Stimulated activated CD4-positive, alpha-beta T cell treated with anti-CD3 and anti-CD28 coated beads, Interleukin-4, amount 100 ng/mL, for 1 hour (primary cell): ENCODE results near the gene OPN4.

Experiments
- DNase-seq: peaks from one replicate; pipeline ENCODE4 v3.0.0-alpha.2; 2020

The OPN4 gene

DNA sequence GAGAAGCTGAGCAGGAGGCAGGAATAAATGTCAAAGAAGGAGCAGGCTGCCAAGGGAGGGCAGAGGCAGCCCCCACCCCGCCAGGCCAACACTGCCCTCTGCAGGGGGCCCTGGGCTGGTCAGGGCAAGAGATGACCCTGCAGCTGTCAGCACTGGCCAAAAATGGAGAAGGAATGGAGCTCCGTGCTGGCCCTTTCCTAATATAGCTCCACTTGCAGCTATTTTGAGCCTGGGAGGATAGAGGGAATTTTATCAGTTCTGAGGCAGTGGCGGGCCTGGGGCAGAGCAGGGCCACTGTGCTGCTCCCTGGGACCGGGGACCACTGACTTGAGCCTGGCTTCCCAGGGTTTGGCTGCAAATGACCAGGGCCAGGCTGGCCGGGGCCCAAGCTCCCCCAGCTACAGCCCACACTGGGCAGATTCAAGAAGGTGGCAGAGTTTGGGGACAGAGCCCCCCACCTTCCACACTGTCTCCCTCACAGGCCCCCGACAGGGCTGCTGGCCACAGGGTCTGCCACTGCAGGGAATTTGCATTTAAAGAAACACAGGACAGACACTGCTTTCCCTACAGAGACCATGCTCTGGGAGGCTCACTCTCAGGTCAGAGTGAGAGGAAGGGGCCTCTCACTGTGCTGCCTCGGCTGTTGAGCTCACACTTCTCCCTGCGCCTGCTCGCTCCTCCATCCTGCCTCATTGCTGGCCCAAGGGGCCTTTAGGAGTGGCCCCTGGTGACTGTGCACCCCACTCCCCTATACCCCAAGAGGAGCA is 30.2 kb downstream of the OPN4 start:
- DNase-seq = no peak

DNA sequence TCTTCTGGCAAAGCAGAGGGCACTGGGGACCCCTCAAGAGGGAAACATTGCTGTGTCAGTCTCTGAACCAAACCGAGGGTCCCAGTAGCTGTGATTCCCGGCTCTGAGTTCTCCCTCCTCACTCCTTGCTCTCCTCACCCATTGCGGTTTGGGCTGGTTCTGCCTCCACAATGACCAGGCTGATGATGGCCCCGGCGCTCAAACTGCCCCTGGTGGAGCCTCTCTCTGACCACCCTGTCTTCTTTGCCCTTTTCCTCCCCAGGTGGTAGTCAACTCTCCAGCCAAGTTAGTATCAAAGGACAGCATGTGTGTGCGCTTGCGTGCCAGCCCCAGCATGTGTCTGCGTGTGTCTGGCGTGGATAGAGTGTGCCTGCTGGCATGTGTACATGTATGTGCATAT is 31.1 kb downstream of the OPN4 start:
- no peak for DNase-seq

DNA sequence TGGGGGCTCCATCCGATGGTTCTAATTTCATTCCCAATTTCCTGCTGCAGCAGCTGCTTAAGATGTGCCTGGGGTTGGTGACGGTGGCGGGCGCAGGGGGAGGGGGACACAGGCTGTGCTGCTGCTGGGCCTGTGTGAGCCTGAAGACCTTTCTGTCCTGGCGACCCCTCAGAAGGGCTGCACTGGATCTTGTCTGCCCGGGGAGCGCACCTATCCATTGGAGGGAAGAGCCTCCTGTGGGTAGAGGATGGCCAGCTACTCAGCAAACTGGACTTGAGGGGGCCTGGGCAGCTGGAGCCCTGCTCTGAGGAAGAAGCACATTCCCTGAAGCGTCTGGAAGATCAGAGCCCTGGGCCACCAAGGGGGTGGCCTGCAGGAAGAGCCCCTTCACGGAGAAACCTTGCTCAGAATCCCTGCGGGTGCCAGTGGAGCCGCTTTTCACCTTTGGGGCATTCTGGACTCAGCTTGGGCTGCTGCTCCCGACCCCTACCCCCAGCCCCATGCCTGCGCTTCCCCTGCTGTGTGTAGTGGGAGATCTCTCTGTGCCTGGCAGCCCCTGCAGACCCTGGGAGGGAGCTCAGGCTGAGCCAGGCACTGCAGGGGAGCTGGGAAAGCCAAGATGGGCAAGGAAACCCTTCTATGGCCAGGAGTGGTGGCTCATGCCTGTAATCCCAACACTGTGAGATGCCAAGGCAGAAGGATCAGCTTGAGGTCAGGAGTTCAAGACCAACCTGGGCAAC is 31.7 kb downstream of the OPN4 start:
- no peak for DNase-seq

DNA sequence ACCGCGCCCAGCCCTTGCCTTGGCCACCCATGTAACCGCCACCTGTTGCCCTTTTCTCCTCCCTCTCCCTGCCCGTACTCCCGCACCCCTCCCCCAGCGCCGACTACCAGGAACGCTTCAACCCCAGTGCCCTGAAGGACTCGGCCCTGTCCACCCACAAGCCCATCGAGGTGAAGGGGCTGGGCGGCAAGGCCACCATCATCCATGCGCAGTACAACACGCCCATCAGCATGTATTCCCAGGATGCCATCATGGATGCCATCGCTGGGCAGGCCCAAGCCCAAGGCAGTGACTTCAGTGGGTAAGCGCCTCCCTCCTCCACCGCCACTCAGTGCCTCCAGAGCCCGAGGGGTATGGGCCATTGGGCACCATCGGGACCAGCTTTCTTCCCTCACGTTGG is 32.6 kb downstream of the OPN4 start:
- DNase-seq = no peak

DNA sequence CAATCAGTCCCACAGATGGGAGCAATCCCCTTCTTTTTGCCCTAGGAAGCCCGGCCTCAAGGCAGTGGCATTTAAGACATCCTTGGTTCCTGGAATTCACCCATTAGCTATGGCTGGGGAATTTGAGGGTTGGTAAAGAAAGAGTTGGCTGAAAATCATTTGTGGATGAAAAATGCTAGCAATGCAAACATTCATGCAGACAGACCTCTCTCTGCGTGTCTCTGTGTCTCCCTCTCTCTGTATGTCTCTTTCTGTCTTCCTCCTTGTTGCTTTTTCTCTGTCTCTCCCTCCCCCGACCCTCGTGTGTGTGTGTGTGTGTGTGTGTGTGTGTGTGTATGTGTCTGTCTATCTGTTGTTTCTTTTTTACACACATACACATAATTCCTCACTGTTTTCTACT is 33.4 kb downstream of the OPN4 start:
- DNase-seq = no peak

DNA sequence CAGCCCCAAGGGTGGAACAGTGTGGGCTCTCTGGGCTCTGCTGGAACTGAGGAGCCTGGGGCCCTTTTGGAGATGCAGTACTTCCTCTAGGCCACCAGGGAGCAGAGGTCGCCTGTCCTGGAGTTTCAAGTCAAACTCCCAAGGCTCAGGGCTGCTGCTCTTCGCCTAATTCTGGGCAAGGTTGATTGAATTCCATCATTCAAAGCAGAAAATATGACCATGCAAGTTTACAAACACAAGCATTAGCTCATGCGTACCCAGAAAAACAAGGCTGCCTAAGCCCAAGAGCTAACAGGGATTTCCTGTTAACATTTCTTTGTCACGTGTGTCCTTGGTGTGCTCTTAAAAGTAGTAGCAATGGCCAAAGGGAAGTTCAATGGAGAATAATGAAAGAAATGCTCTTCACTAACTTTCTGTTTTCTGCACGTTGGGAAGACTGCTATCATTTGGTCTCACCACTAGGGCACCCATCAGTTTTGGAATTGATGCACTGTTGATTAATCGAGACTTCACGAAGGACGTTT is 34.1 kb downstream of the OPN4 start:
- DNase-seq = peak; percentile 40

DNA sequence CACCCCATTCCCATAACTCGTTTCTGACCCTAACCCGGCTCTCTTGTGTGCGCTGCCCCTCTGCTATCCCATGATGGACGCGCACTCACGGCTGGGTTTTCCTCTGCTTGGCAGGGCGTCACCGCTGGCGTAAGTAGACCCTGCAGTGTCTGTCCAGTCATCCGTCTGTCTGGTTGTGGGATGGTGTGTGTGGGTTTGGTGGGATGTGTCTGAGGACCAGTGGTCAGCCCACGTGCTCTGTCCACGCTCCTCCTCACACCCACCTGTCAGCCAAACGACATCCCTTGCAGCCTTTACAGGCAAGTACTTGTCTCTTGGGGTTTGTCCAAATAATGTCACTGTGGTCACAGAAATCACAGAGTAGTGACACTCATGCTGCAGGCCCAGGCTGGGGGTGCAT is 34.8 kb downstream of the OPN4 start:
- DNase-seq = no peak

DNA sequence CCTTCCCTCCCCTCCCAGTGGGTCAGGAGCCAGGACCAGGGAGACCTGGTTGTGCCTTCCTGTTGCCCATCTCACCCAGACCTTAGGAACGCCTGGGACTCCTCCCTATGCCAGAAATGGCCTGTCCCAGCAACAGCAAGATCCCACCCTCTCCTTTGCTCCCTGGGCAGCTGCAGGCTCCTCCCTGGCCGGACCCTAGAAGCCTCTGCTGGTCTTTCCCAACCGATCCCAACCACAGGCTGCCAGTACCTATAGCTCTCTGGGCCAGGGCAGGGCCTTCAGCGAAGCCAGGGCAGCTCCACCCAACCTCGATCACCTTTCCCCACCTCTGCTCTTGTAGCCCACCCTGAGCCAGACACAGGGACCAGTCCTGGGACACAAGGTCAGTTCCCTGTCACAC is 35.9 kb downstream of the OPN4 start:
- DNase-seq = no peak

DNA sequence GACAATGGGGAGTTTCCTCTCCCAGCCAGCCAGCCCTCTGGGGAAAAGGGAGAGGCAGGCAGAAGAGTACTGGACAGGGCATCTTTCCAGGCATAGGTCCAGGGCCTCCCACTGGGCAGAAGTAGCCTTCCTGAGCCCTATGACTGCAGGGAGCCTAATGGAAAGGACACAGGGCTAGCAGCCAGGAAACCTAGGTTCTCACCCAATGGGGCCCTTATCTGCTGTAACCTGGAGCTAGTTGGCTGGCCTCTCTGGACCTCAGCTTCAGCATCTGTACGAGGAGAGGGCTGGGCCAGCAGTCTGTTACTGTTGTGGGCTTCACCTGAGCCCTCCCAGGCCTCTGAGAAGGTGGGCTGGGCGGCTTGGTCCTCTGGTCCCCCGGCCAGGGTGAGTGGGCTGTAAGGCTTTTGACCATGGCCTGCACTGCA is 36.3 kb downstream of the OPN4 start:
- DNase-seq = no peak

DNA sequence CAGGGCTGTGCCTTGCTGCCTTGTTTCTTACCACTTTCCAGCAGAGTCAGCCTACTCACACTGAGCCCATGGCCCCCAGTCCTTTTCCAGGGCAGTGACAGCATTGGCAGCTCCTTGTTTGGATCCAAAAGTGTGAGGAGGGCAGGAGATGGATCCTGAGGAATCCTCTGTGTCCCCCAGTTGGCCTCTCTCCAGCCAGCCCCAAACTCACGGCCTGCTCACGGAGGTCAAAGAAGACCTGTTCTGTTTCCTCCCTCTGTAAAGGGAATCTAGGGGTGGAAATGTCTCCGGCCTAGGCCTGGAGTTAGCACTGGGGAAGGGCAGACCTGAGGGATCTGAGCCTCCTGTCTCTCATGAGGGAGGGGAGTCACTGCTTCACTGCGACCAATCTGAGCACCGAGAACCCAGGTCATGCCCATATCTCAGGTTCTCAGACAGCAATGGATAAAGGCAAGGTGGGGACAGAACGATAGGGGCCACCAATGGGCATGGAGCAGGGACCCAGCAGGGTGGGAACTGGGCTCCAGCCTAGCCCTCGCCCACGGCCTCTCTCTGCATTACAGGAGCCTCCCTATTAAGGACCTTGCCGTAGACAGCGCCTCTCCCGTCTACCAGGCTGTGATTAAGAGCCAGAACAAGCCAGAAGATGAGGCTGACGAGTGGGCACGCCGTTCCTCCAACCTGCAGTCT is 37.1 kb downstream of the OPN4 start:
- no peak for DNase-seq

DNA sequence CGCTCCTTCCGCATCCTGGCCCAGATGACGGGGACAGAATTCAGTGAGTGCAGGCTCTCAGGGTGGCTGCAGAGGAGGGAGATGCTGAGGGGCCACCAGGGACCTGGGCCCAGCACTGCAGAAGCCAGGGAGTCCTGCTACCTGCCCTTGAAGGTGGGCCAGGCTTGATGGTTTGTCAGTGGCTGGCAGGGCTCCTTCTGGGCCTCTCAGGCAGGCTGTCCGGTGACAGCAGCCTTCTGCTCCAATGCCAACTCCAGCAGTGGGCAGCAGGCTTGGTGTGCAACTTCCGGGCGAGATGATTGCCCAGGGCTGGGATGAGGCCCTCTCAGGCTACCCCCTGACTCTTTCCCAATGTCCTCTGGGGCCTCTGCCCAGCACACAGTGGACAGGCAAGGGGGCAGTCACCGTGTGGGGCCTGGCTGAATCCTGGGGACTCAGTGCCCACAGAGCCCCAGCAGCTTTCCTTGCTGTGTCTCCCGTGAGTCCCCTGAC is 37.7 kb downstream of the OPN4 start:
- no peak for DNase-seq

DNA sequence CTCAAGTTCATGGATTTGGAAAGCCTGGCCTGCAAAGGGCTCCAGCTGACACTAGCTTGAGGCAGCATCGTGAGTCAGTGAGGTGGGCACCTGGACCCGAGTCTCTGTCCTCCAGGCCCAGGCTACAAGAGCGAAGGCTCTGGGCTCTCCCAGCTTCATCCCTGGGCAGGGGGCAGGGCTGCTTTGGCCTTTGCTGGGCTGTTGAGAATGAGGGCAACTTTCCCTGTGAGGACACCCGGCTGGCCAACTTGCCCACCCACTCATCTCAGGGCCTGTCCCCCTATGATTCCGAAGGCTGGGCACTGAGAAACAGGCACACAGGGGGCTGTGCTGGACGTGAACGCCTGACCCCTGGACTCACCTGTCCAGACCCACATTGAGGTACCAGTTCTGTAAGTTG is 38.3 kb downstream of the OPN4 start:
- DNase-seq = no peak

DNA sequence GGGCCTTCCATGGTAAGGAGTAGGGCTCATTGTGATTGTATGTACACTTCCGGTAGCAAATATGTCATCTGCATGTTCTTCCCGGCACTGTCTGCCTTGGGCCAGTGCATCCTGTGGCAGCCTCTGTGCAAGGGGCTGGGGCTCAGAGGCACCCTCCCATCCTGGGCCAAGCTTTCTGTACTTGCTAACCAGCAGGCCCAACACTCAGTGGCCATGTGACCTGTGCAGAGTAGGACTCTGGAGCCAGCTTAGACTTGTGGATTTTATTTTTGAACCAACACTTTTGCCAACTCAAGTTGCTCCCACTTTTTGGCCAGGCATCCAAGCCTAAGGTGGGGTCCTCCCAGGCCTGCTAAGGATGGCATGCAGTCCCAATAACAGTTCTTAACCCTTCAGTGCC is 38.9 kb downstream of the OPN4 start:
- no peak for DNase-seq

DNA sequence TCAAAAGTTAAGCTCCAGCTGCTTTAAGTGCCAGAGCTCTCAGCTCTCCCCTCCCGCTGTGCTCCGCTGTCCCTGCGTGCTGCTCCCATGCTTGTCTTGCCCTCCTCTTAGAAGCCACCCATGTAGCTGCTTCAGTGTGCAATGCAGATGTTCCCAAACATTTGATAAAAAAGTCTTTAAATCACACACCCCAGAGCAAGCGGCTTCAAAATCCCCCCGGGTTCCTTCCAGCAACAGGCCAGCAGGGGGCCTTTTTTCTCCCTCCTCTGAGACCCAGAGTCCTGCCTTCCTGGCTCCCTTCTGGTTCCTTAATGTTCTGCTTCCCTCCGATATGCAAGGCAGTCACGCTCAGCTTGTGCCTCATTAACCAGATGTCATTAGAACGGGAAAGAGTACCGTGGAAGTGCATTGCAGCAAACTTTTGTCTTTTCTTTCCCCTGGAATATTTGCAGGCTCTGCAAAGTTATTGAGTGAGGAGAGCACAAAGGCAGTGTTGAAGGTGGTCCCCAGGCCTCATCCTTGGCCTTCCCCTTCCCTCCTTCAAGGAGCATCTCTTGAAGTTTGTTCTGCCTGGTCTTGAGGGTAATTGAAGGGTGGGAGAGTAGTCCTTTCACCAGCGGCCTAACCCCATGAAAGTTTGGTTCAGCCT is 39.5 kb downstream of the OPN4 start:
- peak; percentile 35 for DNase-seq

DNA sequence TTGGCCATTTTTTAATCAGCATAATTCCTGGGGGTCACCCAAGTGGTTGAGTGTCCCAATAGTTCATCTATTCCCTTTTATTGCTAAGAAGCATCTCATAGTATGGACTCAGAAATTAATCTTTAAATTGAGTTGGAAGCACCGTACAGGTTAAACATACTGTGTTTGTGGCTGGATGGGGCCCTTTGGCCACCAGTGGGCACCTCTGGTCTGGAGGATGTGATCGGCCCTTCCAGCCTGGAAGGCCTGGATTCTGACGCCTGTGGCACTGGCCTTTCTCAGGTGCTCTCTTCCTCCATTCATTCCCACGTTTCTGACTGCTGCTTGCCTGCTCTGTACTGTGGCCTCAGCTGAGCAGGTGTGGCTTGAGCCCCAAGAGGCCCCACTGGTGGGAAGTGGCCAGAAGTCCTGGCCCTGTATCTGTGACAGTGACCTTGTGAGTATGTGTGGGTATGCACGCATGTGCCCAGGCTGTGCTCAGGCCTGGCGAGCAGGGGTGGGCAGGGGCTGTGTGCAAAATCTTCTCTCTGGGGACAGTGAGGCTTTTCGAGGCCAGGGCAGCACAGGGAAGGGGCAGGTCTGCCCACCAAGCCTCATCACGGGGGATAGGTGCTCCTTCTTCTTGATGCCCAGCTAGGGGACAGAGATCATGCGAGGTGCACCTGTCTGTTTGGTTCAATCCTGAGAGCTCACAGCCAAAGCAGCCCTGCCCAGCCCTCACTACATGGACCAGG is 44.0 kb downstream of the OPN4 start:
- DNase-seq = no peak

DNA sequence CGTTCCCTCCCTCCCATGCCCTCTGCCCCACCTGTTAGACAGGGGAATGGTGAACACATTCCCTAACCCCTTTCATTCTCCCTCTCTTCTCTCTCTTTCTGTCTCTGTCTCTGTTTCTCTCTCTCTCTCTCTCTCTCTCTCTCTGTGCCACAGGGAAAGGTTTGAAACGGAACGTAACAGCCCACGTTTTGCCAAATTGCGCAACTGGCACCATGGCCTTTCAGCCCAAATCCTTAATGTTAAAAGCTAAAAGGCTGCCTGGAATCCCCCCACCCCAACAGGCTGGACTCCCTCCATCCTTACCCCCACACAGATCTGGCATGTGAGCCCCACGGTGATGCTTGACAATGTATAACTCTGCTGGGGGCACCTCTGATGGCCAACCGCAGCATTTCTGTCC is 44.8 kb downstream of the OPN4 start:
- no peak for DNase-seq

DNA sequence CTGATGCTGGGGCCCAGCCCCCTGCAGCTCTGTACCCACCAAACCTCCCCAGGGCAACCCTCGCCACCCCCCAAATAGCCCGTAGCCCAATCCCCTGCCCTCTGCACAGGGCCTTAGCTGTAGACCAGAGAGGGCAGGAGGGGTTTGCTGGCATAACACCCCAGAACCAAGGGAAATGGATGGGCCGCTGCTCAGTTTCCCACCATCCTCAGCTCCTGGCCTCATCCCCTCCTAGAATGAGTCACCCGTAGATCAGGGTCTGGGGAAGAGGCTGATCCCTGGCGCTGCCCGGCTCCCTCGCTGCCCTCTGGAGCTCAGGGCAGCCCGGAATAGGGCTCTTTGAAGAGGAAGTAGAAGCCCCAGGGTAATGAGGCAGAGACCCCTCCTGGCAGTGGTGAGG is 45.2 kb downstream of the OPN4 start:
- DNase-seq = no peak

DNA sequence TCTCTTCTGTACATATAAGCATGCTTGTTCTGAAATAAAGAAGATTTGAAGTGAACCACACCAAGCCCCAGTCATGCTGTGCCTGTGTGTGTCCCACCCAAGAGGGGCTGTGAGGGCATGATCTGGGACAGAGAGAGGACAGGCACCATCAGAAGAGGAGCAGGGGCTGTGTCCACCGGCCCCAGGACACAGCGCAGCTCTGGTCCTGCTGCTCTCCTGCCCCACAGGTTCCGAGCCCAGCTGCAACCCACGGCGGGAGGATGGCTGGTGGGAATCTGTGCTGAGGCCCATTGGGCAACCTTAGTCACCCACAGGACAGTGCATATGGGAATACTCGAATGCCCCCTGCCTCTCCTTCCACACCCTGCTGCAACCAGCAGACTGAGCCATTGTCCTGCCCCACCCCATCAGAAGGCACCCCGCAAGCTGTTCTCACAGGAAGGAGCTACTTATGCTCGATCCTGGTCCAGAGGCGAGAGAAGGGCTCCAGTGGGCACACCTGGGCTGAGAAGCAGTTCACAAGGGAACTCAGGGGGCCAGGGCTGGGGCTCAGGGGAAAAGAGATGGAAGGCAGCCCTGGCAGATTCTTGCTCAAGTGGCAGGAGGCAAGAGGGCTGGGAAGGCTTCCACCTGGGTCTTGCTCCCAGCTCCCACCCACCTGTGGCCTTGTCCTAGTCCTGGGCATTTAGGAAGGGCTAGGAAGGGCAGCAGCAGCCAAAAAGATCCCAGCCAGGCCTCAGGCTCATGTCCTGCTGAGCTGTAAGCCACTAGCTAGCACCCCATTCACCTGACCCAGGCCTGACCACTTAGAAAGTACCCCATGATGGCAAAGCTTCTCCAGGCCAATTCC is 45.9 kb downstream of the OPN4 start:
- no peak for DNase-seq

DNA sequence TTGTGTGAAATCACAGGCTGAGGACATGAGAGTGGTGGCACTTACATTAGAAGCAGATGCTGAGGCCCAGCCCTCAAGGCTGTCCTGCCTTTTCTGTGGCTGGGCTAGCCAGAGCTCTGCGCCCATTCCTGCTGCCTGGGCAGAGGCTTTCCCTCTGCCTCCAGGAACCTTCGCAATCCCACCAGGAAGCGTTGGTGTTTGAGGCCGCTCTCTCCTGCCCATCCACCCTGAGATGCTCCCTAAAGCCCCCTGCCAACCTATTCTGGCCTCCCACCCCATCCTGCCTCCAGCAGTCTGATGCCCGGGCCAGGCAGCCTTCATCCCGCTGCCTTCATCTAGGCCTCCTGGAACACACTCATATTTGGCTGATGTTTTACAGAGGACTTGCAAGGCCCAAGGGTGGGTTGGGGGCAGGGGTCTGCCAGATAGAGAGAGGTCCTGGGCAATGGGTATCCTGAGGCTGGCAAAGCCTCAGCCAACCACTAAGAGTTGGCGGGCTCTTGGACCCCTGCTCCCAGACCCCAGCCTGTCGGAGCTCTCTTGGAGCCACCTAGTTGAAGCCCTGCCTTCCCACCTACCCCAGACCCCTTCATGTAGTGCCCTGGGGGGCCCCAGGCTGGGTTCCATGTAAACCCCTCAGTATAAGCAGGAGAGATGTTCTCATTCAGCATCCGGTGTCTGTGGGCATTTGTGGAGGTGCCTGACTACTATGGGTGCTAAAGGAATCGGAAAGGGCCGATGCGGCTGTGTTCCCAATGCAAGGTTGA is 46.7 kb downstream of the OPN4 start:
- DNase-seq = no peak

DNA sequence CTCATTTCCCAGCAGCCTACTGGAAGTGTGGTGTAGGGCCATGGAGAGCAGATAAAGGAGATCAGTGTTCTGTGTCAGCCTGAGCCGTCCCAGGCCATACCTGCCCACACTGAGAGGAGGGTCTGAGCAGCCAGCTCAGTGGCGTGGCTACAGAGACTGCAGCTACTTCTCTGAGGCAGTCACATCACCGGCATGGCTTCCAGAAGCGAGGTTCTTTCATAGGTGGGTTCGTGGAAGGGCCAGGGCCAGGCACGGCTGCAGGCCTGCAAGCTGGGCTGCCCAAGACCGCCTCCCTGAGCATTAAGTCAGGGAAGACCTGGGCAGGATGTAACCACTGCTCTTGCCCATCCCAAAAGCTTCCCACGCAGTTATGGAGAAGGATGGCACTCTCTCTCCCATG is 48.8 kb downstream of the OPN4 start:
- no peak for DNase-seq

DNA sequence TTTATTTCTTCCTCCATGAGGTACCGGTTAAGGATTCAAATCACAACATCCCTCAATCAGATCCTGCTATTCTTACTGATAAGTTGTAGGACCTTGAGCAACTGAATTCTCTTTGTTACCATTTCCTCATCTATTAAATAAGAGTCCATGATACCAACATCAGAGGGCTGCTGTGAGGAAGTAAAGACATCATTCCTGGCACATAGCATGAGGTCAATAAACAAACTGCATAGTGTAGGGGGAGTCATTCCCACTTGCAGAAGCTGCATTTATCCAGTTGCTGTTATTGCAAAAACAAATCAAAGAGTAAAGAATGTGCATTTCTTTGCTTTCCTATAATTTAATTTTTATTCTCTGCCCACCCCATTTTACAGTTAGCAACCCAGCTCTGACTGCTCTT is 50.8 kb downstream of the OPN4 start:
- DNase-seq = no peak
